A549 treated with Hydrocortisone at 1 μM for 4 hours (cell line): ENCODE results near the gene GFPT2. TPM values are rescaled to one million over a fixed set of nuclear protein-coding genes. Genes with fewer than 3 reads are reported as not detected.

Experiments
- total RNA-seq: library from RNA; stranded (reverse); fragments of 200-300 nt; extraction: Qiagen RNA extraction; gene quantifications from 5 replicates; pipeline ENCODE4 v1.2.3, GENCODE V29; 2022

Gene GFPT2
- total RNA-seq = 49.7 to 59.4 TPM (median 53.9 TPM) in 5 replicates

DNA sequence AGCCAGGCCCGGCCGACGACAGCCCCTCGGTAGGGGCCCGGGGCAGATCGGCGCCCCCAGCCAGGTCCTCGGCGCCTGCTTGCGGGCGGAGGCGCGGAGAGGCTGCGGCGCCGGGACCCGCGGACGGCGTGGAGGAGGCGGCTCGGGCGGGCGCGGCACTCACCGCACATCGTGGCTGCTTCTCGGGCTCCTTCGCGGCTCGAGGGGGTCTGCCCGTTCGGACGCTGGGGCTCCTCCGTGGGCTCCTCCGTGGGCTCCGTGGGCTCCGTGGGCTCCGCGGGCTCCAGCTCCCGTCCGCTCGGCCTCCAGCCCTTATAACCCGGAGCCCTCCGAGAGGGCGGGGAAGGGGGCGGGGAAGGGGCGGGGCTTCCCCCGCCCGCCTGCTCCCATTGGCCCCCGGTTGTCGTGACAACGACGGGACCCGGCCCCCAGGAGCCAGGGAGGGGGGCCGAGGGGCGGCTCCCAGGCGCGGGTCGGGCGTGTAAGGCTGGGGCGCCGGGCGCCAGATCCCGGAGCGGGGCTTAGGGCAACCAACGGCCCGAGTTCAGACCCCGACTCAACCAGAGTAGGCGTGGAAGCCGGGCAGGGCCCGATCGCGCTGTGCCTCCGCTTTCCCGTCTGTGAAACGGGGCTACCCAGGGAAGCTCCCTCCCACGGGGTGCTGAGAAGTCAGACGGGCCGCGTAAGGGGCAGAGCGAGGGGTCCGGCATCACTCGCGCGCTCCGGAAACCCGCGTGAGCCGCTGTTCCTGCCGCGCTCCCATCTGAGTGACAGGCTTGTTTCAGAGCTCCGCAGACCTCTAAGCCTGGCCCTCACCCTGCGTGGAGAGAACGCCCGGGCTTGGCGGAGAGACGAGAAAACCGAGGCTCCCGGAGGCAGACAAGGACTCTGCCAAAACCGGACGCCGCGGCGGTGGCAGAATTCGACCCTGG, at the start of gene GFPT2:
GFPT2 (minus strand) TSS at position 289 of the 932 bp plus-strand sequence; CDS start at position 170, 119 bp downstream.

GRCh38 chr5:180291943-180292831, 60.9 kb downstream of the GFPT2 start, which contains the start of gene MAPK9:
TSS of gene MAPK9 (minus strand) at chr5:180292083. CDS start at chr5:180280561, 11,522 bp downstream.

Other genes with a start within 250 kb of the GFPT2 start
- 0.08 to 0.20 TPM (median 0.11 TPM) in 5 replicates for gene RASGEF1C, start 144.1 kb downstream of the GFPT2 start, total RNA-seq
- 28.9 to 35.7 TPM (median 34.8 TPM) in 5 replicates for gene MAPK9, start 61.3 kb downstream of the GFPT2 start, total RNA-seq
- 16.0 to 24.7 TPM (median 18.3 TPM) in 5 replicates for gene CNOT6, start 141.0 kb upstream of the GFPT2 start, total RNA-seq
- gene SCGB3A1, start 238.2 kb upstream of the GFPT2 start, total RNA-seq = not detected in 5 replicates